CD4-positive, CD25-positive, alpha-beta regulatory T cell (primary cell): Measurements from ENCODE around the gene SEM1. TPM values are rescaled to one million over a fixed set of nuclear protein-coding genes. Genes with fewer than 3 reads are reported as not detected.
A peak's percentile ranks its signal among the peaks of the same experiment; 100 is the strongest.

Source experiments
- ATAC-seq, 2 donors: fragments of 150-1000 bp; cut with Tn5 transposase; one replicate each; pipeline ENCODE4 v1.10.0; 2021; ENCODE audit warnings: low read depth in 2 of 2, moderate number of reproducible peaks in 2 of 2, moderate library complexity in 1 of 2
- DNase-seq, 3 donors: peaks; one replicate each; pipeline versions ENCODE4 v3.0.0 to v3.0.0-alpha.2; 2012 to 2022; ENCODE audit warnings: mixed read lengths in 1 of 3
- H3K27ac ChIP-seq: one replicate; pipeline ENCODE4 v1.7.0; 2013; ENCODE audit warnings: mild to moderate bottlenecking, low read length; ENCODE audit not compliant: insufficient read depth, poor library complexity, severe bottlenecking
- H3K27me3 ChIP-seq: one replicate; pipeline ENCODE4 v1.7.0; 2013; ENCODE audit warnings: low read length; ENCODE audit not compliant: control insufficient read depth, insufficient read depth
- H3K36me3 ChIP-seq: one replicate; pipeline ENCODE4 v1.7.0; 2013; ENCODE audit warnings: mild to moderate bottlenecking, low read length, moderate library complexity; ENCODE audit not compliant: control insufficient read depth, insufficient read depth
- H3K4me1 ChIP-seq: 2 replicates; pipeline ENCODE4 v1.7.0; 2013; ENCODE audit warnings: mild to moderate bottlenecking, low read length; ENCODE audit not compliant: insufficient read depth, control insufficient read depth, poor library complexity, severe bottlenecking
- H3K4me3 ChIP-seq: one replicate; pipeline ENCODE4 v1.7.0; 2013; ENCODE audit warnings: low read depth, mild to moderate bottlenecking, low read length, moderate library complexity
- H3K9me3 ChIP-seq, 2 experiments: 1 replicate in 1 of 2; 2 replicates in 1 of 2; pipeline ENCODE4 v1.7.0; 2013; ENCODE audit warnings: low read length in 2 of 2, mild to moderate bottlenecking in 1 of 2, moderate library complexity in 1 of 2; ENCODE audit not compliant: control insufficient read depth in 2 of 2
- H3K27ac Mint-ChIP-seq, 3 donors: one replicate each; pipeline ENCODE4 v1.8.0; 2020 to 2022; ENCODE audit warnings: mild to moderate bottlenecking in 3 of 3, mixed read lengths in 3 of 3, moderate library complexity in 2 of 3
- H3K27me3 Mint-ChIP-seq: one replicate; pipeline ENCODE4 v1.8.0; 2022; ENCODE audit warnings: mild to moderate bottlenecking, mixed read lengths
- H3K36me3 Mint-ChIP-seq: one replicate; pipeline ENCODE4 v1.8.0; 2020; ENCODE audit warnings: mixed read lengths
- H3K4me1 Mint-ChIP-seq, 4 donors: one replicate each; pipeline ENCODE4 v1.8.0; 2020 to 2022; ENCODE audit warnings: mixed read lengths in 4 of 4, mild to moderate bottlenecking in 1 of 4
- H3K4me3 Mint-ChIP-seq, 4 donors: one replicate each; pipeline ENCODE4 v1.8.0; 2020 to 2022; ENCODE audit warnings: mild to moderate bottlenecking in 4 of 4, mixed read lengths in 4 of 4, moderate library complexity in 3 of 4
- H3K9me3 Mint-ChIP-seq, 7 donors: one replicate each; pipeline ENCODE4 v1.8.0; 2020 to 2022; ENCODE audit warnings: mixed read lengths in 7 of 7, mild to moderate bottlenecking in 3 of 7, moderate library complexity in 2 of 7
- polyA plus RNA-seq, 4 donors: library from polyadenylated mRNA; unstranded; fragments of 300-500 nt; fragmentation: Illumina TruSeq; gene quantifications; one replicate each; pipeline ENCODE4 v1.2.3, GENCODE V29; 2021
- total RNA-seq: library from RNA; stranded (reverse); gene quantifications from one replicate; pipeline ENCODE4 v1.2.3, GENCODE V29; 2022

SEM1 gene
- total and polyA plus RNA-seq, 5 donors from 2014 or later = 20.4 to 202 (median 136) TPM

DNA sequence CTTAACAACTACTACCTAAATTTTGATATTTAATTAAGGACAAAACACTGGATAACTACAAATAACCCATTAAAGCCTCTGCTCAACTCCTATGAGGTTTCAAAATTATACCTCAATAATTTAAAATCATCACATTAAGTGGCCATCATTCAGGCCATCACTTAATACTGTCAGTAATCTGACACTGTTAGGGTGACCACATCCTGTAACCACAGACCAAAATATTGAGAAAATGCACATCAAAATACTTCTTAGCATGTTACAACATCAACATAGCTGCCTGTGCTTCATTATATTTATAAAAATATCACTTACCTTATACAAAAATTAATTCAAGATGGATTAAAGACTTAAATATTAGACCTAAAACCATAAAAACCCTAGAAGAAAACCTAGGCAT lies 23.3 kb downstream of the SEM1 start:
- Histone ChIP-seq H3K27ac (peak overlapping the region; percentile 61), H3K27me3 (no peaks in the 10 kb centered on the region), H3K4me3 (peak overlapping the region; percentile 52), H3K36me3 (peaks cover 15% of the 10 kb centered on the region), H3K4me1 (peaks cover 14% of the 10 kb centered on the region), H3K9me3 (no peaks in the 10 kb centered on the region)
- no peaks in the 10 kb centered on the region for H3K27me3 Mint-ChIP-seq
- ATAC-seq (no peak), DNase-seq (peak in 2 of 3 donors; percentile 10 to 32)
- peaks cover 51% of the 10 kb centered on the region for H3K36me3 Mint-ChIP-seq
- peak overlapping the region in 2 of 3 donors; percentile 32 to 75 for H3K27ac Mint-ChIP-seq
- peaks cover 40 to 48% (median 41%) of the 10 kb centered on the region in 4 donors for H3K4me1 Mint-ChIP-seq
- H3K9me3 Mint-ChIP-seq = peaks cover 0 to 14% (median 5%) of the 10 kb centered on the region in 7 donors
- H3K4me3 Mint-ChIP-seq = peak overlapping the region; percentile 4 to 71 (median 56)

DNA sequence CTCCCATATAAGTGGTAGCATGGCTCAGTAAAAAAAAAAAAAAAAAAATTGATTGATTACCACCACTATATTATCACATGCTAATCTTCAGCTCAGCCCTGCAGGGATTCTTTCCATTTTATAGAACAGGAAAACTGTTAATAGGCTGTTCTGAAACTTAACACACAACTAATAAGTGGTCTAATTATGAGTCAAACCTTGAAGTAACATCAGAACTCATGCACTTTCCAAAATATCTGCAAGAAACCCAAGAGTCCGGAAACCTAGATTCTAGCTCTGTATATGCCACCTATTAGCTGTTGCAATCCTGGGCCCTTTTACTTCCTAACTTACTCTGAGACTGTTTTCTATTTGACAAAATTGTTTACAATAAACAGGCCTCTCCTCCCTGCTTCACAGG lies 23.9 kb downstream of the SEM1 start:
- H3K27me3 ChIP-seq = no peaks in the 10 kb centered on the region
- Mint-ChIP-seq H3K4me3 (peak overlapping the region; percentile 55 to 71 (median 62)), H3K27ac (peak overlapping the region in 2 of 3 donors; percentile 32 to 75), H3K4me1 (peaks cover 37 to 44% (median 42%) of the 10 kb centered on the region in 4 donors), H3K36me3 (peaks cover 54% of the 10 kb centered on the region), H3K27me3 (no peaks in the 10 kb centered on the region), H3K9me3 (peaks cover 1 to 15% (median 5%) of the 10 kb centered on the region in 7 donors)
- DNase-seq (peak in 1 of 3 donors; percentile 7), ATAC-seq (no peak)
- peaks cover 10% of the 10 kb centered on the region for H3K36me3 ChIP-seq
- peaks cover 14% of the 10 kb centered on the region for H3K4me1 ChIP-seq
- H3K27ac ChIP-seq = peak overlapping the region; percentile 61
- no peaks in the 10 kb centered on the region for H3K9me3 ChIP-seq
- peak overlapping the region; percentile 52 for H3K4me3 ChIP-seq

DNA sequence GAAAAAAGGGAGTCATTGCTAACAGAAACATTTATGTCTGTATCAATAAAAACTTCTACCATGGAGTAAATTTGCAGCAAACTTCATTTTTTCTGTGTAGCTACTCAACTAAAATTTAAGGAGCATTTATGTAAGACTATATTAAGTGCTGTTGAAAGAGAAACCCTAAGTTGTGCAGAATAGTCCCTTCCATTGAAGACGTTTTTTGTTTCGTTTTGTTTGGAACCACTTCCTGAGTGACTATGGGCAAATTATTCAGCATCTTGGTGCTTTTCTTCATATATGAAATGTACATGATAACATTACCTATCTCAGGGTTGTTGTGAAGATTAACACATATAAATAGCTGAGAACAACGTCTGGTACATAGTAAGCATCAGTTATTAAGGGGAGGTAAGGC lies 24.3 kb downstream of the SEM1 start:
- Histone ChIP-seq H3K27me3 (no peaks in the 10 kb centered on the region), H3K36me3 (peaks cover 10% of the 10 kb centered on the region), H3K4me1 (peaks cover 14% of the 10 kb centered on the region), H3K27ac (peak overlapping the region; percentile 61), H3K9me3 (no peaks in the 10 kb centered on the region), H3K4me3 (peak overlapping the region; percentile 52)
- Mint-ChIP-seq H3K4me3 (peak overlapping the region; percentile 12 to 71 (median 60)), H3K4me1 (peaks cover 36 to 45% (median 39%) of the 10 kb centered on the region in 4 donors), H3K27ac (peak overlapping the region in 1 of 3 donors; percentile 75), H3K9me3 (peaks cover 1 to 15% (median 5%) of the 10 kb centered on the region in 7 donors), H3K27me3 (no peaks in the 10 kb centered on the region), H3K36me3 (peaks cover 52% of the 10 kb centered on the region)
- ATAC-seq (peak; percentile 55 to 66), DNase-seq (peak in 2 of 3 donors; percentile 16 to 71)

DNA sequence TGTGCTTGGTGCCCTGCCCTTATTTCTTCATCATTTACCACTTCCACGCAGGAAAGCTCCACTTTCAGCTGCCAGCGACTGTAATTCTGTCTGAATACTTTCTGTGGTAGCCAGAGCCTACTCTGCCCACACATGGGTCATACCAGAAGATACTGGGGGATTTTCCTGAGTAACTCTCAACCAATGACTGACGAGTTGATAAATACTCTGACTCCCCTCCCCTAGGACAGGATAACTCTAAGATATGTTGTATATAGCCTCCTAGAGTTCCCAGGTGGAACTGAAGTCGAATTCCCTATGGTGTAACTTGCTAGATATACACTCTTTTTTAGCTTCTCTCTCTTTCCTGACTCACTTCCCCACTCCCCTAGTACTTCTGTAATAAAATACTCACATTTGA lies 29.8 kb downstream of the SEM1 start:
- Histone ChIP-seq H3K36me3 (no peaks in the 10 kb centered on the region), H3K27ac (no peak overlapping the region), H3K27me3 (no peaks in the 10 kb centered on the region), H3K9me3 (no peaks in the 10 kb centered on the region), H3K4me1 (no peaks in the 10 kb centered on the region), H3K4me3 (no peak overlapping the region)
- Mint-ChIP-seq H3K4me1 (peaks cover 9 to 23% (median 14%) of the 10 kb centered on the region in 4 donors), H3K4me3 (no peak overlapping the region), H3K36me3 (peaks cover 37% of the 10 kb centered on the region), H3K27ac (no peak overlapping the region), H3K9me3 (peaks cover 0 to 15% (median 3%) of the 10 kb centered on the region in 7 donors), H3K27me3 (no peaks in the 10 kb centered on the region)
- DNase-seq (no peak), ATAC-seq (no peak)

DNA sequence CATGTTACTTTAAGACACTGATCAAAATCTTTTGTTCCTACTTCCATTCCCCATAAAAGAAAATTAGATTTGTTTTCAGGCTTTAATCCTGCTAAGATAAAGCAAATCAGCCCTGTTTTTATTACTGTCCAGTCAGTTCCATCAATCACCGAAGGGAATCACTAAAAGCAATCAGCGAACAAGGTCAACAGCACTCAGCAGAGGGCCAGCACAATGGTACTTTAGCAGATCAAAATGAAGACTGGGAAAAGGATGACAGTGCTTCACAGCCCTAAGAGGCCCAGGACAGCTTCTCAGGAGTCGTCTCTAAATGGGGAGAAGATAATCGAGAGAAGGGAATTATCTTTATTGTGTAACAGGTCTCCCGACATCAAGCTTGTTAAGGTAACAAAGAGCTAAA lies 32.7 kb downstream of the SEM1 start:
- H3K36me3 Mint-ChIP-seq = peaks cover 28% of the 10 kb centered on the region
- H3K9me3 Mint-ChIP-seq = peaks cover 0 to 3% (median 1%) of the 10 kb centered on the region in 7 donors
- Histone ChIP-seq H3K4me3 (no peak overlapping the region), H3K9me3 (no peaks in the 10 kb centered on the region), H3K4me1 (no peaks in the 10 kb centered on the region), H3K27me3 (no peaks in the 10 kb centered on the region), H3K36me3 (peaks cover 13% of the 10 kb centered on the region), H3K27ac (no peak overlapping the region)
- DNase-seq (no peak), ATAC-seq (no peak)
- H3K4me1 Mint-ChIP-seq = peaks cover 0 to 13% (median 8%) of the 10 kb centered on the region in 4 donors
- H3K4me3 Mint-ChIP-seq = no peak overlapping the region
- H3K27me3 Mint-ChIP-seq = no peaks in the 10 kb centered on the region
- peak overlapping the region in 1 of 3 donors; percentile 47 for H3K27ac Mint-ChIP-seq

DNA sequence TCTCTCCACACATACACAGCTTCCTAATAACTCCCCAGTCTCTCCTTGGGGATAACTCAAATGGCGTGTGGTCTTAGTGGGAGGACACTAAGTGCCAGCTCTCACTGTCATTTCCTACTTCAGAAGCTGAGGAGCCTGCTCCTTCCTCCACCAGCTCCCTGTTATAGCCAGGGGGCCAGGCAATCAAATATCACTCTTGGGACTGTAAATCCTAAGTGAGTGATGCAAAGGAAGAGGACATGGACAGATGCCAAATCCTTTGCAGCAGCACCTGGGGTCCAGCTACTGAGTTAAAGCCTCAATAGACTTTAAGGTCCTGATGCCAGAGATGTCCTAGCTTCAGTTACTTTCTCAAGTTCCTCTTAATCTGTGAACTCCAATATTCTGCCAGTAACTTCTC lies 34.1 kb downstream of the SEM1 start:
- no peaks in the 10 kb centered on the region for H3K27me3 ChIP-seq
- H3K36me3 Mint-ChIP-seq = peaks cover 27% of the 10 kb centered on the region
- peaks cover 16% of the 10 kb centered on the region for H3K36me3 ChIP-seq
- DNase-seq = no peak
- no peaks in the 10 kb centered on the region for H3K9me3 ChIP-seq
- no peak overlapping the region for H3K4me3 Mint-ChIP-seq
- H3K27me3 Mint-ChIP-seq = no peaks in the 10 kb centered on the region
- no peak for ATAC-seq
- H3K4me1 ChIP-seq = no peaks in the 10 kb centered on the region
- H3K27ac Mint-ChIP-seq = no peak overlapping the region
- H3K27ac ChIP-seq = no peak overlapping the region
- H3K4me3 ChIP-seq = no peak overlapping the region
- peaks cover 0 to 1% (median 0%) of the 10 kb centered on the region in 7 donors for H3K9me3 Mint-ChIP-seq
- peaks cover 0 to 10% (median 6%) of the 10 kb centered on the region in 4 donors for H3K4me1 Mint-ChIP-seq

DNA sequence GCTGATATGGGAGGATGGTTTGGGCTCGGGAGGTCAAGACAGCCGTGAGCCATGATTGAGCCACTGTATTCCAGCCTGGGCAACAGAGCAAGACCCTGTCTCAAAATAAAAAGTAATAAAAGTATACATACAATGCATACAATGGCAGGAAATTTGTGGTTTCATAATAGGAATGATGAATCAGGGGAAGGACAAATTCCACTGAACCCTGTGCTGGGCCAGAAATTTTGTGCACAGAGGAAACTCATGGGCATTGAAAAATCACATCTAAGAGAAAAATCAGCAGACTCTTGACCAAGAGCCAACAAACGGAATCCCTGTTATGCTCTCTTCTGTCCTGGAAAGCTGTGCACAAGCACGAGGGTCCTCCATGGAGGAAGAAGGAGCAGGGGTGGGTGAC lies 35.1 kb downstream of the SEM1 start:
- no peak overlapping the region for H3K4me3 Mint-ChIP-seq
- peaks cover 0 to 11% (median 6%) of the 10 kb centered on the region in 4 donors for H3K4me1 Mint-ChIP-seq
- no peak overlapping the region for H3K27ac Mint-ChIP-seq

DNA sequence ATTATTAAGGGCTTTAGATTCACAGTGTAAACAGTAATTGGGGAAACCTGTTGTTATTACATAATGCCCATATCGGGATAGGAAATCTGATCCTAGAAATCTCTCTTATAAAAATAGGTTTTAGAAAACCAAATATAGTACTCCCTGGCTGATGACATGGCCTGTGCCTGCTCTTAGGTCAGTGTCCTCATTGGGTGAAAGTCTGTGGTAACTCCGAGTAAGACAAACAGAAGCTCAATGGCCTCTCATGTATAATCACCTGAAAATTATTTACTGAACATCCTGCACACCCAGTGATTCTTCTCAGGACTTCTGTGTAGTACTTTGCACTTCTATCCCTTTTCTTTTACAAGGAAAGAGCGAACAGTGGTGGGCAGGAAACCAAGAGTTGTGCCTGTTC lies 37.8 kb downstream of the SEM1 start:
- no peak overlapping the region for H3K27ac ChIP-seq
- Mint-ChIP-seq H3K4me1 (peaks cover 2 to 6% (median 4%) of the 10 kb centered on the region in 4 donors), H3K27me3 (no peaks in the 10 kb centered on the region), H3K9me3 (peaks cover 0 to 1% (median 0%) of the 10 kb centered on the region in 7 donors), H3K36me3 (peaks cover 40% of the 10 kb centered on the region), H3K4me3 (no peak overlapping the region), H3K27ac (no peak overlapping the region)
- no peaks in the 10 kb centered on the region for H3K27me3 ChIP-seq
- DNase-seq = no peak
- H3K4me1 ChIP-seq = no peaks in the 10 kb centered on the region
- H3K9me3 ChIP-seq = no peaks in the 10 kb centered on the region
- ATAC-seq = no peak
- H3K36me3 ChIP-seq = peaks cover 21% of the 10 kb centered on the region
- no peak overlapping the region for H3K4me3 ChIP-seq

More for the DNA sequence above, 35.1 kb downstream of the SEM1 start:
- Histone ChIP-seq H3K9me3 (no peaks in the 10 kb centered on the region), H3K27me3 (no peaks in the 10 kb centered on the region), H3K36me3 (peaks cover 16% of the 10 kb centered on the region), H3K27ac (no peak overlapping the region), H3K4me3 (no peak overlapping the region), H3K4me1 (no peaks in the 10 kb centered on the region)
- Mint-ChIP-seq H3K27me3 (no peaks in the 10 kb centered on the region), H3K36me3 (peaks cover 32% of the 10 kb centered on the region), H3K9me3 (peaks cover 0 to 1% (median 0%) of the 10 kb centered on the region in 7 donors)
- no peak for DNase-seq
- no peak for ATAC-seq
